PFSK-1 (cell line): ENCODE results near the gene MRPL16.

Source experiments
- FOXP2 ChIP-seq: optimal IDR thresholded peaks from 2 replicates; pipeline ENCODE3; 2011; ENCODE audit warnings: borderline replicate concordance, control low read depth, inconsistent platforms; ENCODE audit not compliant: insufficient read depth; ENCODE audit errors: extremely low read length, extremely low read depth
- POLR2AphosphoS5 ChIP-seq: IDR thresholded peaks from 2 replicates; pipeline ENCODE4 v1.6.1; 2012; ENCODE audit warnings: low read depth, mild to moderate bottlenecking, control low read depth, low read length, moderate library complexity
- REST ChIP-seq, 2 experiments: IDR thresholded peaks; 2 replicates each; pipeline versions ENCODE4 v1.6.1 to v1.8.0; 2011 to 2012; ENCODE audit warnings: low read depth in 2 of 2, low read length in 2 of 2, control low read depth in 1 of 2, inconsistent platforms in 1 of 2, mild to moderate bottlenecking in 1 of 2, moderate library complexity in 1 of 2; ENCODE audit not compliant: insufficient read depth in 1 of 2
- SIN3A ChIP-seq: IDR thresholded peaks from 2 replicates; pipeline ENCODE4 v1.6.1; 2012; ENCODE audit warnings: mild to moderate bottlenecking, low read length, moderate library complexity, borderline replicate concordance; ENCODE audit not compliant: insufficient read depth
- TAF1 ChIP-seq: IDR thresholded peaks from 2 replicates; pipeline ENCODE4 v1.6.1; 2012; ENCODE audit warnings: low read length, control low read depth, borderline replicate concordance; ENCODE audit not compliant: insufficient read depth

Gene MRPL16

DNA sequence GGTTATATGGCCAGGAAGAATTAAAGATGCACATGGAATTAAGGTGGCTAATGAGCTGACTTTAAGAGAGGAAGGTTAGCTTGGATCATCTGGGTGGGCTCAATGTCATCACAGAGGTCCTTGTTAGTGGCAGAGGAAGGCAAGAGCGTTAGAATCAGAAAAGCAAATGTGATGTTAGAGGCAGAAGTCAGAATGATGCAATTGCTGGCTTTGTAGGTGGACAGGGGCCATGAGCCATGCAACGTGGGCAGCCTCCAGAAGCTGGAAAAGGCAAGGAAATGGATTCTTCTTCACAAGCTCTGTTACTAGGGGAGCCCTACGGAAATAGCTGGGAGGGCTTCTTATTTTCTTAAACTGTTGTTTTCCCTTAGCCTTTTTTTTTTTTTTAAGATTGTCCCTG lies 37.0 kb upstream of the MRPL16 start:
- no peak for TF ChIP-seq POLR2AphosphoS5
- TF ChIP-seq FOXP2: no peak
- no peak for TF ChIP-seq TAF1
- TF ChIP-seq REST (IDR thresholded peaks at IDR 0.05; ENCODE audit: insufficient read depth in 1 of 2, low read depth in 2 of 2, low read length in 2 of 2): no peak
- TF ChIP-seq SIN3A: no peak

- TF ChIP-seq TAF1: no peak
- TF ChIP-seq REST (IDR thresholded peaks at IDR 0.05; ENCODE audit: insufficient read depth in 1 of 2, low read depth in 2 of 2, low read length in 2 of 2): no peak
- TF ChIP-seq SIN3A: no peak
- TF ChIP-seq FOXP2: no peak
- TF ChIP-seq POLR2AphosphoS5: no peak
Measured at GRCh38 chr11:59846556-59846955, 36.0 kb upstream of the MRPL16 start.

- no peak for TF ChIP-seq REST (IDR thresholded peaks at IDR 0.05; ENCODE audit: insufficient read depth in 1 of 2, low read depth in 2 of 2, low read length in 2 of 2)
Measured at GRCh38 chr11:59845399-59845798, 34.8 kb upstream of the MRPL16 start, which contains the start of gene CBLIF. TSS of gene CBLIF (minus strand) at chr11:59845499. CDS start at chr11:59845453, 46 bp downstream.

DNA sequence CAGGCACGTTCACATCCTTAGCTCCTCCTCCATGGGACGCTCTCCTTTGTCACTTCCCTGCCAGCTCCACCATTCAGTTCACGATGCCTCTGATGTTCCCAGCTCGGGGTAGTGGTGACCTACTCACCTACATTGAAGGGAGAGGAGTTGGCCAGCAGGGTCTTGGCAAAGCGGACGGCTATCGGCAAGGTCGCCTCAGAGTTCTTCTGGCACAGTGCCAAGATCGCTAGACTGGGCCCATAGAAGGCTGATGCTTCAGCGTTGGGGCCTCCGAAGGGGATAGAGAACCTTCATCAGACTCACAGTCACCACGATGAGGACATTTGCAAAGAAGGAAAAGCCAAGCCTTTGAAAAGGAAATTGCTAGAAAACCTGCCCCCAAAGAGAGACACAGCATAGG lies 31.7 kb upstream of the MRPL16 start:
- TF ChIP-seq FOXP2 (no peak), POLR2AphosphoS5 (no peak), TAF1 (no peak), REST (IDR thresholded peaks at IDR 0.05; ENCODE audit: insufficient read depth in 1 of 2, low read depth in 2 of 2, low read length in 2 of 2) (no peak), SIN3A (no peak)

GRCh38 chr11:59841514-59841913 lies 30.9 kb upstream of the MRPL16 start:
- TF ChIP-seq TAF1 (no peak), FOXP2 (no peak), POLR2AphosphoS5 (no peak), SIN3A (no peak), REST (IDR thresholded peaks at IDR 0.05; ENCODE audit: insufficient read depth in 1 of 2, low read depth in 2 of 2, low read length in 2 of 2) (no peak)
